Skeletal muscle cell (primary cell): ENCODE data around the gene ENOX1.
A peak's percentile ranks its signal among the peaks of the same experiment; 100 is the strongest.

Experiments
- DNase-seq: peaks from one replicate; pipeline ENCODE4 v3.0.0-alpha.2; 2010; ENCODE audit warnings: low read depth
- H3K4me3 ChIP-seq: 2 replicates; pipeline ENCODE4 v1.5.1; 2011; ENCODE audit warnings: low read depth, mild to moderate bottlenecking, control low read depth, low read length, moderate library complexity

The ENOX1 gene

DNA sequence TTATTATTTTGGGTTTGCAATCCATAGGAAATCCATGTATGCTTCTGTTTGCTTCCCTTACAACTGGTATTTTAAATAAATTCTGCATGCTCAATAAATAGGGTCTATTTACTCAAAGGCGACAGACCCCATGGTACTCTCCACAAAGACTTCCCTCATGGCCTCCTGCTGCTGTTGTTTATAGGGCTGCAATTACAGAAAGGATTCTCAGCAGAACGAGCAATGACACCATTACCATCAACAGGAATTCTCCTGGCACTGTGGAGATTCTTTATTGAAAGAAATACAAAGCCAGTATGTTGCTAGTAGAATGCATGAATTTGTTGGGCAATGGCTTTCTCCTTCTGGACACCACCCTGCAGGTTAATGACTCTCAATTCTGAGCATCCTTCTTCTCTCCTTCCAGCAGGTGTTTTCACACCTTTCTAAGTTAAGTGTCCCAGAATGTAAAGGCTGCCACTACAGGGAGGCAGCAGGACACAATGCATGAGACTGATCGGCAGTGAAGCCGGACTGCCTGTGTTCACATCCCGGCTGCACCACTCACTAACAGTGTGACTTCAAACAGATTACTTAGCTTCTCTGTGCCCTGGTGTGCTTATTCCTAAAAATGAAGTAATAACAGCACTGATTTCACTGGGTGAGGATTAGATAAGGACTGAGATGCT, 403.1 kb downstream of the ENOX1 start:
- no peak for DNase-seq
- H3K4me3 ChIP-seq: no peak overlapping the region

DNA sequence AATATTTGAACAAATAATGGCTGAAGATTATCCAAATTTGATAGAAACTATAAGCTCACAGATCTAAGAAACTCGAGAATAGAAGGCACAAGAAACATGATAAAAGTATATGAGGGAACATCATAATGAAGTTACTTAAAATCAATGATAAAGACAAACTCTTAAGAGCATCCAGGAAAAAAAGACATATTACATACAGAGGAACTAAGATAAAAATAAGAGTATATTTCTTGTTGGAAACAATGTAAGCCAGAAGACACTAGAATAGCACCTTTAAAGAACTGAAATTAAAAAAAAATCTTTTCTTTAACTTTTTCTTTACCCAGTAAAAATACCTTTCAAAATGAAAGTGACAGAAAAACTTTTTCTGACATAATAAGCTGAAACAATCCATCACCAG, 407.0 kb downstream of the ENOX1 start:
- DNase-seq: no peak

DNA sequence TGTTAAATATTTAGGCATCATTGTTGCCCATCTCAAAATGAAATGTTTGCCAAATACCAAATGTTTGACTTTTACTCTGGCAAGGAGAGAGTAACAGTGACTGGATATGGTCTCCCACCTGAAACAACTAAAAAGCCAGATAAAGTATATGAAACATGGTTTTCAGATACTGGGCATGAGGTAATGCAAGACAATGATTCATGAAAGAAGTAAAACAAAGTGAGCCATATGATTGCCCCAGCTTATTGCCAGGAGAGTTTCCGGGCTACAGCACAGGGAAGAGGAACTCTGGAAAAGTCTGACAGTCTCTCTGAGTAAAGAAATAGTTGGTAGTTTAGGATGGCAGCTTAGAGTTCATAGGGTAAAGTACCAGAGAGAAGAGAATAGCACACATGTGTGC, 408.8 kb downstream of the ENOX1 start:
- H3K4me3 ChIP-seq: no peak overlapping the region
- DNase-seq: no peak

More for the DNA sequence above, 407.0 kb downstream of the ENOX1 start:
- H3K4me3 ChIP-seq: no peak overlapping the region

DNA sequence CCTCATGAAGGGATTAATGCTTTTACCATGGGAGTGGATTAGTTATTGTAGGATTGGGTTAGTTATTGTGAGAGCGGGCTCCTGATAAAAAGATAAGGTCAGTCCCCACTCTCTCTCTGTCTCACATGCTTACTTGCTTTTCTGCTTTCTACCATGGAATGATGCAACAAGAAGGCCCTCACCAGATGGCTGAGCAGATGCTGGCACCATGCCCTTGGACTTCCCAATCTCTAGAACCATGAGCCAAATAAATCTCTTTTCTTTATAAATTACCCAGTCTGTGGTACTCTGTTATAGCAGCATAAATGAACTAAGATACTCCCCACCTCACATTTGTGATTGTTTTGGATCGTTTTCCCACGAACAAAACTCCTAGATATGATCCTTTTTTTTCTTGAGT, 409.6 kb downstream of the ENOX1 start:
- H3K4me3 ChIP-seq: no peak overlapping the region
- no peak for DNase-seq

DNA sequence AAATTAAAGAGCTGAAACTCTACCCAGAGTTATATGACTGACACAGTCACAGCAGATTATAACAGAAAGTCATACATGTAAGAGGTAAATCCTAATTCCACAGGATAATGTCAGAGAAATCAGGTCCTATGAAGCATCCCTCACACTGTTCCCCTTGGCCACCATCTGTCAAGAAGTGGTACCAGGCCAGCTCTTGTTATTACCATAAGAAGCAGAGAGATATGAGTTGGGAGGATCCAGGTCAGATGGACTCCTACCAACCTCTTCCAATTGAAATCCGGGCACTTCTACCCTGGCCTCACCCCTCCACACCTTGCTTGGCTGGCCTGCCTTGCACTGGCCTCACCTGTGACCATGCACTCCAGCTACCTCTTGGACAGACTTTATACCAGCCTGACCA, 410.2 kb downstream of the ENOX1 start:
- no peak overlapping the region for H3K4me3 ChIP-seq
- no peak for DNase-seq

DNA sequence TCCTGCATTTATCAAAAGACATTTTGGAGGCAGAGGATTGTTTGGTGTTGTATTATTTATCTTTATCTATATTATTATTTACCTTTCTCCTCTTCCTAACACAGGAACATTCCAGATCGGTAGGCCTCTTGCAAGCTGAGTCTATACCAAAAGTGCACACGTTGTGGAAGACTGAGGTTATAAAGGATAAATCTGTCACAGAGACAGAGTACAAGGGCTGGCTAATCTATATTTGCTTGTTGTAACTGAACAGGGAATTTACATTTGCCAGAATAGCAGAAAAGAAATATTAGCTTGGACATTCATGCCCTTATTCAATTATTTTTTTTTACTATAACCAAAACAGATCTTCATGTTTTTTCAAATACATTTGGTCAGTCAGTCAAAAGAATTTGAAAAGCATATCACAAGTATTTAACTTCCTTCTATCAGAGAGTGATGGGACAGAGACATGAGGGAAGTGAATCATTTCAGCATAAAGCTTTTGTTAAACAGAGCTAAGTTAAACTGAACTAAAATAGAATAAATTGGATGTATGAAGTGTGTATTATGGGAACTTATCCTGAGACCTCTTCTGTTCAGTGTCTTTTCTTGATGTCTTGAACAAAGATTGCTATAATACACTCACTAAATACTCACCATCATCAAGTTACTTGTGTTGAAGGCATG, 410.8 kb downstream of the ENOX1 start:
- no peak for DNase-seq
- no peak overlapping the region for H3K4me3 ChIP-seq

DNA sequence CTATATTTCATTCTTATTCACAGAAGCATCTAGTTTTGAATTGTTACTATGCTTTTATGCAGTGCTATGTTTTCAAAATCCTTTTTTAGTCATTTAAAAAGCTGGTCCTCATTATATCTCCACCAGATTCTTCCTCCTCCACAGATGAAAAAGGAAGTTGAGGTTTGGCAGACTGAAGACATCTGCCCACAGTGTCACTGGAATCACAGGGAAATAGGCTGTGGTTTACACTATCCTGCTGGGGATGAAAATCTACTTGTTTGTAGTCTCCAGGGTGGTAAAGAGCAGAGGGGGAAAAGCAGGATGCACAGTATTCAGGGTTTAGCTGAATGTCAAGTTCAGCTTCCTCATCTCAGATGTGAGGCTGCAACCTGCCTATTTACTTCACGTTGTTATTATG, 412.2 kb downstream of the ENOX1 start:
- DNase-seq: no peak
- H3K4me3 ChIP-seq: no peak overlapping the region

DNA sequence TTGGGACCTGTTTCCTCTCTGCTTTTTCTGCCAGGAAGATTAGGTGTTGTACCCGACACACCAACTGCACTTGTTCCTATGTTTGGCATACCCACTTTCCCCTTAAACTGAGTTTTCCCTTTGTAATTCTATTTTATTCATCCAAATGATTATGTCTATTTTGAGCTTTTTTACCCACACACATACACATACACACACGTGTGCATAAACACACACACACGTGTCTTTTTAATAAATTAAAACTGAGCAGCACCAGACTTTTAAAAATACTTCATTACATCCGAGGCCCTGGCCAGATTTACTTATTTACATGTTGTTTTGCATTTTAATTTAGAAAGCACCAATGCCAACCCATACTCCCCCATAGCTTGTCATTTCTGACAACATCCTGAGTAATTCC, 413.4 kb downstream of the ENOX1 start:
- no peak for DNase-seq
- no peak overlapping the region for H3K4me3 ChIP-seq

DNA sequence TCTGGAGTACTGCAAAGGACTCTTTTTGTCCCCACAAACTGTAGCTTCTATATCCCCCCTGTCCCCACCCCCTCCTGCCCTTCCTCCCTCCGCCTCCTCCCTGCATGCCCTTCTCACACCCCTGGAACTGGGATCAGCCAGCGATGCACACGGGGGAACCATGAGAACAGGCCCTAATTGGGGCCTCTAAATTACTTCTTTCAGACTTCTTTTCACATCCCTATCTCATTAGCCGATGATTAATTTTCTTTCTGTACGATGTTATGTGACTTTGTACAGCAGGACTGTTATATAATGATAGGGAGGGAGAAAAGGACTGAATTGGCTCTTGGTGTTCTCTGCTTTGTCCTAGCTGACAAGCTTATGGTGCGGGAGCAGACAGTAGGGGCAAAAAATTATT, 415.9 kb downstream of the ENOX1 start:
- no peak for DNase-seq
- H3K4me3 ChIP-seq: no peak overlapping the region

DNA sequence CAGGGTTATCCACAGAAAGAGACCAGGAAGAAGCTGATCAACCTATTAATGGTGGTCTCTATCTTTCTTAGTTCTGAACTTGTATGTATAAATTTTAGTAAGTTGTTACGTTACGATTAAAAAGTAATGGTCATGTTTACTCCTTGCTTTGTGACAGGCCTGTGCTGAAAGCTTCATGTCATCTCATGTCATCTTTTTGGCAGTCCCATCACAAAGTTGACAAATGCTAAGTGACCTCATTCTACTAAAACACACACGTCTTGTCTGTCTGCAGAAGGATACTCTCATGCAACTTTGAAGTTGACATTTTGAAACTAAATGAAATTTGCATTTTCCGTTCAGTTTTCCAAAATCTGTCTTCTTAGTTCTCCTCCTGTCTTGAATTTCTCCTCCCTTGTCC, 417.5 kb downstream of the ENOX1 start:
- no peak overlapping the region for H3K4me3 ChIP-seq
- DNase-seq: no peak

DNA sequence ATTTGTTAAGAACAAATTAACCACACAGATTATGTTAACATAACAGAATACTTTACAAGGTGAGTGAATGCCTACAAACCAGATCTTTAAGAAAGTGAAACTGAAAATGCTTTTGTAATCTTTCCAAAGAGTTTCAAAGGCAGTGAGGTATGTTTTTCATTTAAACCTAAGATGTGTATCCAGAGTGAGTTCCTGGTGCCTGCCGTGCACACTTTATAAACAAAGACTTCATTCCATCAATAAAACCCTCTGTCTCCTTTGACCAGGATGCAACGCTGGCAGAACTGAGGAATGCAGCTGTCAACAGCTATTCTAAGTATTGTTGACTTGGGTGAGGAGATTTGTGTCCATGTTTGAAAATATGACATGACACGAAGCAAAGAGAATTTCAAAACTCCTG, 418.8 kb downstream of the ENOX1 start:
- DNase-seq: no peak
- H3K4me3 ChIP-seq: no peak overlapping the region

DNA sequence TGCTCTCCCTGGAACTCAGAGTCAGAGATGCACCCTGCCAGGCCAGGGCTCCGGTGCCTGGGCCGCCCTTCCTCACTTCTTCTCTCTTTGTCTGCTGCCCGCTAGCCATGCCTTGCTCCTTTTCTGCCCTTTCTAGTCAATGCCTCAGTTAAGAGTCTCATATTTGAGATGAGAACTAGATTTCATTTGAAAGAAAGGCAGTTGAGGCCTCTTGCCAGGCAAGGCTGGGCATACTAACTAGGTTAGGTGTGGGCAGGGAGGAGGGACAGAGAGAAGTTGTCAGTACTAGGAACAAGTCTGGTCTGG, 421.8 kb downstream of the ENOX1 start:
- no peak overlapping the region for H3K4me3 ChIP-seq
- no peak for DNase-seq

DNA sequence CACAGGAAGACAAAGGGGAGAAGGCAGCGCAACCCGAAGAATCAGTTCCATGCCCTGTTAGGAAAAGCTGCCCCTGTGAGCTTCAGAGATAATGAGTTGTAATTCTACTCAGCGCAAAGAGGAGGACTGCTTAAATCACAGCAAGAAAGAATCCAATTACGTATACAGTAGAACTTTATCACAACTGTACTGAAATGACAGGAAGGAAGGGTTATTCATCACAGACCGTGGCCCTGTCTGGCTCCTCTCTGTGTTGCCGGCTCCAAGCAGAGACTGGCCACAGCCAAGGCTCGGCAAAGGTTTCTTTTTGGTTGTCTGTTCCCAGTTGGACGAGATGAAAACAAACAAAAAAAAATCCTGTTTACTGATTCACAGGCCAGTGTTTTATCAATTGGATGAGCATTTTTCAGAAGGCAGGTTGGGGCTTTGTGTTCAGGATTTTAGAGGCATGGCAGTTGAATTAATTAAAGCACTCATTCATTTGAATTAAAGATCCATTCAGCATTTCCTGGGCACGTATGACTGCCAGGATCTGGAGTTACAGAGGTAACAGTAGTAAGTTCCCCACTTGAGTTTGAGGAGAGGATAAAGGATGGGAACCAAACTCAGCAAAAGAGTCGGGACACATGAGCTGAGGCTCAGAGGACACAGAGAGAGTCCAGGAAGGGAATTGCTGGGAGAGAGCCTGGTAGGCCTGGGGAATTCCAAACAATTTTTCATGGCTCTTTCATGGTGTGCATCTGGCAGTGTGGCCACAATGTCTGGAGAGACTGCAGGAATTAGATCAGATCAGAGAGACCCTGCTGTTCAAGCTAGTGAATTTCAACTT, 422.3 kb downstream of the ENOX1 start:
- no peak overlapping the region for H3K4me3 ChIP-seq
- peak; percentile 45 for DNase-seq

DNA sequence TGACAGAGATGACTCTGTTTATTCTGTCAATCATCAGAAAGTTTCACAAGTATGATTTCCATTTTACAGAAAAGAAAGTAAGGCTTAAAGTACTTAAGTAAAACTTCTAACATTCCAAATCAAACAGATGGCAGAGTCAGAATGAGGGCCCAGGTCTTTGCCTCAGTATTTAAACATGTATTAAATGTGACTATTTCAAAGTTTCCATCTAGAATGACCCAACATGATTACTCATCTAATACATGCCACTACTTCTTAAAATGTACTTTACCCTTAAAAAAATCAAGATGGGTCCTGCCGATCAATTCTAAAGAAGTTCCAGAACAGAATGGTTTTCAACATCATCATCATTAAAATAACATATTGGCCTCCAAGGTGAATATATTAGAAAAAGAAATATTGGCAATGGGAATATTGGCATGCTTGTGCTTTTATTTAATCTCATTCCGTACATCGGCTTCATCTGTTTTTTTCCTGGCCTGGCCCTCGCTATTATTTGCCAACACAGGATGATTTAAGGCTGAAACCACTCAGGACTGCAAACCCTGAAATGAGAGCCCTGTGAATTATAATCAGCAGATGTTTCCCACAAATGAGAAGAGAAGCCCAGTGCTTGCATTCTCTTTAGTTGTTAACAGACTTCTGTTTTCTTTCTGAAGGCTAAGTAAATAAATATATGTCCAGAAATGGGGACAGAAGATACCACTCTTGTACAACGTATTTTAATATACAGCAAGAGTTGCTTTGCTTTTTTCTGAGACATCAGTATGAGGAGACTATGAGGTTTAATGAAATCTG, 423.4 kb downstream of the ENOX1 start:
- H3K4me3 ChIP-seq: no peak overlapping the region
- peak; percentile 60 for DNase-seq

DNA sequence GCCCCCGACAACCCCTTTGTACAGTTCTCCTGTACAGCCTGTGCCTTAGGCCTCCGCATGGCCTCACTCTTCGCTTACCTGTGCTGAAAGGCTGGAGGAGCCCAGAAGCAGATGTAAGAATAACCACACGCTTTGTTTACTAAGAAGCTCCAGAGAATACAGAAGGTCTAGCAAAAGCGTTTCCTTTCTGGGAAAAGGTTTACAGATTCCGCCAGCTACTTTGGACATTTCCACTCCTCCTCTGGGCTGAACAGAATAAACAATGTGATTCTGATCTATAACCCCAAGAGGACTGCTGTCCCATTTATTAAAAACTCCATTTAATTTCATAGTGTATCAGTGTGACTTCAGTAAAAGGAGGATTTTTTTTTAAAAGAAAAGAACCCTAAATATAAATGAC, 424.2 kb downstream of the ENOX1 start:
- no peak for DNase-seq
- no peak overlapping the region for H3K4me3 ChIP-seq

DNA sequence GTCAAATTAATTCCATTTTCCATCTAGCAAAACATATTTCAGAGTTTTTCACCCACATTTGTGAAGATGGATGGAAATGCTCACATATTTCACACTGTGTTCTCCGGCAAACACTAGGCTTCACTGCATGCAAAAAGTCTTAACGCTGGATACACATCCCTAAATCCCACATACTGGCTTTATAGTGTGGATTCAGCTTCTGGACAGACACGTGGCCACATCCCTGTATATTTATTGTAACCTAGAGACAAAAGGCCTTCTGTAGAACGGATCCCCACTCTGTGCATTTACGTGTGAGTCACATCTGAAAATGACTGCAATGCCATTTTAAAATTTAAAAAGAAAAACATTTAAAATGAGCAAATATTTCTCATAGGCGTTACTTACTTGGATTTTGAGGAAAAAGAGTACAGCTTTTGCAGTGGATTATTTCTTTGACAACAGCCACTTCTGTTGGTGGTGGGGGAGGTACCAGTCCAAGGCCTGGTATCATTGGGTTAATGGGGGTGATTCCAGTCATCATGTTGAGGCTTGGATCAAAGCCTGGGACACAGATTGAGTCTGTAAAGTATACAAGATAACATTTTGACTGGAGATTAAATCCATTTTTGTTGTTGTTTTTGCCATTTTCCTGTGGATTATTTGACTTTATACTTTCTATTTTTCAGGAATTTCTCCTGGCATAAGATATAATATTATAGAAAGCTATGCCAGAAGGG, 425.7 kb downstream of the ENOX1 start:
- H3K4me3 ChIP-seq: no peak overlapping the region
- no peak for DNase-seq

DNA sequence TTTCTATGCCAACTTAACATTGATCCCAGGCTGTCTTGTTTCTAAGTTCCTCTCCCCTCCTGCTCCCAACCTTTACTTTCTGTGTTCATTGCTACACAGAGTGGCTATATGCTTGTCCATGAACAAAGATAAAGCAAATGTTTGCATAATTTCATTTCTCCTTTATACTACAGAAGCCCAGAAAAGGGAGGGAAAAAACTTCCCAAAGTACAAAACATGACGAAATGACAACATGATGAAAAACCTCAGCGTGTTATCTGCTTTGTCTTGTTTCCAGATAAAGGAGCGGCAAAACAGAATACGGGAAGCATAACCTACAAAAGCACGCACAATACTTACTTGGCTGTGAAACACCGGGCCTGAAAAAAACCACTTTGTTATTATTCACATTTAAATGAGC, 426.6 kb downstream of the ENOX1 start:
- no peak overlapping the region for H3K4me3 ChIP-seq
- DNase-seq: no peak

DNA sequence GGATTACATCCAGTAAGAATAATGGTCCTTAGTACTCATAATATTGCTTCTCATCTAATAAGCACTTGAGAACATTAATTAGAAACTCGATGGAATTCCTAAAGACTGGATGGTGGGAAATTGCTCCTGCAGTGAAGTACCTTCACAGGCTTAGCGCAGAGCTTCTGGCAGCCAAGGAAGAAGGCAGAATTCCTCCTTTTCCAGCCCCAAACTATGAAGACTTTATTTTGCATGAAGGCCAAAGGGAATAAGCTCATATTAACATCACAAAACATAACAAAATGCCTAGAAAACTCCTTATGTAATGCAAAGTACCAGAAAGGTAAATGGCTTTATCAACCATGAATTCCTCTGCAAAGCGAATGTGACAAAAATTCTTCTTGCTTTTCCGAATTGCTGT, 427.2 kb downstream of the ENOX1 start:
- H3K4me3 ChIP-seq: no peak overlapping the region
- no peak for DNase-seq

DNA sequence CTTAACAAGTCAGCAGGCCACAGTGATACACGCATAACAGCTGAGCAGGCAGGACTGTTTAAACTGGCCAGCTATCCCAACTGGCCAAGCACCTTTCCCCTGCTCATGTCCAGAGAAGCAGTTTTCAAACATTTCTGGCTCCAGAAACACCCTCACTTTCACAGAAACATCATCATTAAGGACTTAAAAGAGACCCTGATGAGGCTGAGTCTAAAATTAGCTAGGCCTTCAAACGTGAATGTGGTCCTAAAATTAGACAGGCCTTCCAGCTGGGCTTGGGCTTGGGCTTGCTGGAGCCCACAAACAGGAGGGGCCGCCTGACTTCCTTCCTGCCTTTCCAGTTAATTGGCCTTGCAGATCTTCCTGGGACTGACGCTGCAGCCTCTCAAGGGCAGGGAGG, 429.2 kb downstream of the ENOX1 start:
- DNase-seq: no peak
- H3K4me3 ChIP-seq: no peak overlapping the region
